IPS-15b (cell line): ENCODE results near the gene NUAK2.
A peak's percentile ranks its signal among the peaks of the same experiment; 100 is the strongest.

Source experiments
- H3K27me3 ChIP-seq: one replicate; pipeline ENCODE4 v1.6.1; 2013; ENCODE audit warnings: low read length; ENCODE audit not compliant: control insufficient read depth, insufficient read depth
- H3K36me3 ChIP-seq: one replicate; pipeline ENCODE4 v1.6.1; 2013; ENCODE audit warnings: low read length; ENCODE audit not compliant: control insufficient read depth, insufficient read depth
- H3K4me1 ChIP-seq: one replicate; pipeline ENCODE4 v1.6.1; 2013; ENCODE audit warnings: mild to moderate bottlenecking, low read length; ENCODE audit not compliant: control insufficient read depth, insufficient read depth
- H3K4me3 ChIP-seq: one replicate; pipeline ENCODE4 v1.5.1; 2013; ENCODE audit warnings: low read depth, low read length
- H3K9ac ChIP-seq: one replicate; pipeline ENCODE4 v1.6.1; 2013; ENCODE audit warnings: low read depth, mild to moderate bottlenecking, low read length
- H3K9me3 ChIP-seq: one replicate; pipeline ENCODE4 v1.6.1; 2013; ENCODE audit warnings: mild to moderate bottlenecking, low read length; ENCODE audit not compliant: control insufficient read depth, insufficient read depth

The NUAK2 gene

GRCh38 chr1:205263580-205264190 lies 57.9 kb downstream of the NUAK2 start:
- no peaks in the 10 kb centered on the region for H3K9me3 ChIP-seq
- H3K4me3 ChIP-seq, result no peak overlapping the region
- peaks cover 25% of the 10 kb centered on the region for H3K4me1 ChIP-seq
- no peak overlapping the region for H3K9ac ChIP-seq
- H3K27me3 ChIP-seq, result no peaks in the 10 kb centered on the region
- no peaks in the 10 kb centered on the region for H3K36me3 ChIP-seq

DNA sequence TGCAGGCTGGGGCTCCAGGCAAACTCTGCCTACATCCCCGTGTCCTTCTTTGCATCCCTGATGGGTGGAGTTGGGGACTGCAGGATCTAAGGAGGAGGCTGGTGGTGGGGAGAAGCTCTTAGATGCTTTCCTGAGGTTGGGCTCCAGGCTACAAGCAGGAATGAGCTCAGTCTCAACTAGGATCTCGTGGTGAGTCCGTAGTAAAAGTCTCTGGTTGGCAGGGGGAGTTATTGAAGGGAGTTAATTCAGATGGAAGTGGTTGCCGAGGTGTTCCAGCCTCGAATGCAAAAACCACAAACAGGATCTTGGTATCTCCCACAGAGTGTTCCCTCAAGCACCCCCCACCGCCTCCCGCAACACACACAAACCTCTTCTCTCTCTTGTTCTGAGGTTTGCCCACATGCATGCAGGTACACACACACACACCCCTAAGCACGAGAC lies 58.8 kb downstream of the NUAK2 start:
- no peak overlapping the region for H3K9ac ChIP-seq
- no peak overlapping the region for H3K4me3 ChIP-seq
- no peaks in the 10 kb centered on the region for H3K9me3 ChIP-seq

GRCh38 chr1:205261946-205262691 lies 59.4 kb downstream of the NUAK2 start:
- H3K9me3 ChIP-seq, result no peaks in the 10 kb centered on the region
- H3K4me1 ChIP-seq, result peaks cover 22% of the 10 kb centered on the region

More for the DNA sequence above, 58.8 kb downstream of the NUAK2 start:
- Histone ChIP-seq H3K27me3 (no peaks in the 10 kb centered on the region), H3K36me3 (no peaks in the 10 kb centered on the region), H3K4me1 (peaks cover 27% of the 10 kb centered on the region)

DNA sequence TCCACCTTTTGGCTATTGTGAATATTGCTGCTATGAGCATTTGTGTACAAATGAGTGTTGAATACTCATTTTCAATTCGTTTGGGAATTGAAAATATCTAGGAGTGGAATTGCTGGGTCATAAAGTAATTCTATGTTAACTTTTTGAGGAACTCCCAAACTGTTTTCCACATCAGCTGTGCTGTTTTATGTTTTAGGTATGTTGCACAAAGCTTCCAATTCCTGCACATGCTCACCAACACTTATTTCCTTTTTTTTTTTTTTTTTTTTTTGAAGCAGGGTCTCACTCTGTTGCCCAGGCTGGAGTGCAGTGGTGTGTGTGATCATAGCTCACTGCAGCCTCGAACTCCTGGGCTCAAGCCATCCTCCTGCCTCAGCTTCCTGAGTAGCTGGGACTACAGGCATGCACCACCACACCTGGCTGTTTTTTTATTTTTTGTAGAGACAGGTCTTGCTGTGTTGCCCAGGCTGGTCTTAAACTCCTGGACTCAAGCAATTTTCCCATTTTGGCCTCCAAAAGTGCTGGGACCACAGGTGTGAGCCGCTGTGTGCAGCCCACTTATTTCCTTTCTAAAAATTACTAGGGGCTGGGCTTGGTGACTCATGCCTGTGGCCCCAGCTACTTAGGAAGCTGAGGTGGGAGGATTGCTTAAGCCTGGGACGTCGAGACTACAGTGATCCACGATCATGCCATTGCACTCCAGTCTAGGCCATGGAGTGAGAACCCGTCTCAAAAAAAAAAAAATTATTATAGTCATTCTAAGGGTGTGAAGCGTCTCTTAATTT lies 60.4 kb downstream of the NUAK2 start:
- no peaks in the 10 kb centered on the region for H3K27me3 ChIP-seq
- no peaks in the 10 kb centered on the region for H3K36me3 ChIP-seq
- H3K9me3 ChIP-seq, result no peaks in the 10 kb centered on the region
- no peak overlapping the region for H3K9ac ChIP-seq
- H3K4me1 ChIP-seq, result peaks cover 16% of the 10 kb centered on the region
- no peak overlapping the region for H3K4me3 ChIP-seq

More at GRCh38 chr1:205261946-205262691, 59.4 kb downstream of the NUAK2 start:
- H3K9ac ChIP-seq, result no peak overlapping the region
- no peaks in the 10 kb centered on the region for H3K36me3 ChIP-seq
- no peak overlapping the region for H3K4me3 ChIP-seq
- no peaks in the 10 kb centered on the region for H3K27me3 ChIP-seq

DNA sequence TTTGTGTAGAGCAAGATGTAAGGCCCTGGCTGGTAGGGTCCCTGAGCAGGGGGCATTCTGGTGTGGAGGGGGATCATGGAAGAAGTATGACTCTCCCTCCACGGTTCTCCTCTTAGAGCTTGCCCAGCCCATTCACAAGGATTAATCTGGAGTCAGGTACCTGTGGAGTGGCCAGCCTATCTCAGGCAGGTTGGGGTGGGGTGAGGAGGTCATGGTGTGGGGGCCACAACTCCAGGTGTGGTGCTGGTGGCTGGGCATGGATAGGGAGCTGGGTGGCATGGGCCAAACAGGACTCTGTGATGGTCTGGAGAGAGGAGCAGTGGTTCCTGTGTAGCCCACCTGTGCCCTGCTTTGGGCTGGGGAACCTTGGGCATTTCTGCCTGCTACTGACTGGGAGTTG lies 61.5 kb downstream of the NUAK2 start:
- no peaks in the 10 kb centered on the region for H3K36me3 ChIP-seq
- no peak overlapping the region for H3K9ac ChIP-seq
- H3K27me3 ChIP-seq, result no peaks in the 10 kb centered on the region
- no peak overlapping the region for H3K4me3 ChIP-seq
- H3K9me3 ChIP-seq, result no peaks in the 10 kb centered on the region
- H3K4me1 ChIP-seq, result peaks cover 16% of the 10 kb centered on the region

DNA sequence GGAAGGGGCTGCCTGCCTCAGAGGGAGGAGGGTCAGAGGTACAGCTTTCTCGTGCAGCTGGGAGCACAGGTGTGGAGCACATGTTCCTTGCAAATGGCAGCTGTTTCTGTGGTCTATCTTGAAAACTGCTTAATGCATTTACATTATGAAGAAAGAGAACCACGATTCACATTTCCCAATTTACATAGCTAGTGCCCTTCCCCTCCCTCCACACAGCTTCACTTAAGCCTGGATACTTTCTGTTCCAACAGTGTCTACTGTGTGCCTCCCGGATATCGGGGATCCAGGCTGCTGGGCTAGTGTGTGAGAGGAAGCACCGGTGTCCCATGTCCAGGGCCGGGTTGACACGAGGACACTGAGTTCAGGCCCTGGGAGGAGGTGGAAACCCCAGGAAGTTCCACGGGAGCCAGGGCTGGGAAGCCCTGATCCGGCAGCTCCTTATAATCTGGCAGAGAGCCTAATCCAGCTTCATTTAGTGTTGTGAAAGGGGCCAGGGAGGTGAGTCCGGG lies 62.2 kb downstream of the NUAK2 start:
- peaks cover 16% of the 10 kb centered on the region for H3K4me1 ChIP-seq
- H3K4me3 ChIP-seq, result no peak overlapping the region
- H3K36me3 ChIP-seq, result no peaks in the 10 kb centered on the region
- peak overlapping the region; percentile 16 for H3K9ac ChIP-seq
- no peaks in the 10 kb centered on the region for H3K27me3 ChIP-seq
- no peaks in the 10 kb centered on the region for H3K9me3 ChIP-seq

GRCh38 chr1:205258719-205259118 lies 62.8 kb downstream of the NUAK2 start:
- H3K27me3 ChIP-seq, result no peaks in the 10 kb centered on the region
- H3K4me1 ChIP-seq, result peaks cover 16% of the 10 kb centered on the region
- H3K36me3 ChIP-seq, result no peaks in the 10 kb centered on the region
- no peak overlapping the region for H3K9ac ChIP-seq
- H3K9me3 ChIP-seq, result no peaks in the 10 kb centered on the region
- no peak overlapping the region for H3K4me3 ChIP-seq

GRCh38 chr1:205258261-205258691 lies 63.3 kb downstream of the NUAK2 start:
- no peak overlapping the region for H3K4me3 ChIP-seq
- H3K27me3 ChIP-seq, result no peaks in the 10 kb centered on the region
- H3K9ac ChIP-seq, result no peak overlapping the region
- no peaks in the 10 kb centered on the region for H3K9me3 ChIP-seq
- peaks cover 16% of the 10 kb centered on the region for H3K4me1 ChIP-seq
- no peaks in the 10 kb centered on the region for H3K36me3 ChIP-seq

DNA sequence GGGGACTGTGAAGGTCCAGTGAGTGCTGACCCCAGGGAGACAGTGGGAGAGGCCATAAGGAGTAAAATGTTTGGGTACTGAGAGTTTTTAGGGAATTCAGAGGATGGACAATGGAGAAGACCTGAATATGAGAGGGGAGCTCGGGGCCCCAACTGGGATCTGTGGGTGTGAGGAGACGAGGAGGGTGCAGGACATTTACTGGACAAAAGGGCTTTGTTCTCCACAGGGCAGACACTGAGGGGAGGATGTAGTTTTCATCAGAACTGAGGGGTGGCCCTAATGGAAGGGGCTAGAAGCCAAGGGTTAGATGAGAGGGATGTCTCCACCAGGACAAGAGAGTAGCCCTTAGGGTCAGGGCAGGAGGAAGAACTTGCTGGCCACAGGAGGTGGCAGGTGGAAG lies 63.8 kb downstream of the NUAK2 start:
- Histone ChIP-seq H3K4me3 (no peak overlapping the region), H3K27me3 (no peaks in the 10 kb centered on the region), H3K9me3 (no peaks in the 10 kb centered on the region), H3K36me3 (no peaks in the 10 kb centered on the region), H3K9ac (no peak overlapping the region), H3K4me1 (peaks cover 14% of the 10 kb centered on the region)

DNA sequence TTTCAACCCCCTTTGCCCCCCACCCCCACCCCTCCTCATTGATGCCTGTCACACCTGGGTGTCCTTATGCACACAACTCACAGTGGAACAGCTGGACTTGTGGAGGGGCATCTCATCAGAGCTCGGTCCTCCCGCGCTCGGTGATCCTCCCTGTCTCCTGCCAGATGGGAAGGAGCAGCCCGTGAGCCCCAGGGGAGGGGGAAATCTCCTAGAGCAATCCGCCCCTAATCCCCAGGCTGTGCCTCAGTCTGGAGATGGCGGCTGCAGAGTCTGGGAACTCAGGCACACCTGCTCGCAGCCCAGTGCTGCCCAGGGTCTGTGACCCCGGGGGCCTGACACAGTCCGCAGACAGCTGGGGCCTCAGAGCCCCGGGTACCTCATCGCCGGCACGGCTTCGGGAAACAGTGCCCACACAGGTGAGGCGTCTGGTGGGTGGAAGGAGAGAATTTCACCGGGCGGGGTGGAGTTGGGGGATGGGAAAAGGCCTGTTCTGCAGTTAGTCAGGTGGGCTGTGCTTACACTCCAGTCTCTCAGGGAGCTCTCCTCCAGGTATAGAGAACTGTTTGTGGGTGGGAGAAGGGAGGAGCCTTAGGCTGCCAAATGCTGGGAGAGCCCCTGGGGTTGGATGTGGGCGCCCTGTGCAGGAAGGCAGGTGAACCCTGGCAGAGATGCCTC lies 64.5 kb downstream of the NUAK2 start:
- no peak overlapping the region for H3K4me3 ChIP-seq
- no peaks in the 10 kb centered on the region for H3K9me3 ChIP-seq
- H3K9ac ChIP-seq, result no peak overlapping the region
- no peaks in the 10 kb centered on the region for H3K36me3 ChIP-seq
- peaks cover 7% of the 10 kb centered on the region for H3K4me1 ChIP-seq
- no peaks in the 10 kb centered on the region for H3K27me3 ChIP-seq
